ENCODE measurements around the gene UXS1. TPM values are rescaled to one million over a fixed set of nuclear protein-coding genes. Genes with fewer than 3 reads are reported as not detected.
"Not testable (repeated sequence)": the region's sequence is repeated elsewhere in the genome, so short reads cannot be mapped to it uniquely, and the experiment has no call there.

The UXS1 gene
- total RNA-seq, 2 experiments from 2014 or later, result 20.5 to 21.9 TPM

- no peak for DNase-seq (ENCODE audit: low spot score)
- Histone ChIP-seq H3K4me1 (ENCODE audit: insufficient read depth, low read length, poor library complexity, severe bottlenecking) (no peaks in the 10 kb centered on the region), H3K4me3 (ENCODE audit: low read depth, low read length, poor library complexity, severe bottlenecking) (no peak overlapping the region), H3K36me3 (ENCODE audit: insufficient read depth, low read length) (no peaks in the 10 kb centered on the region), H3K9me2 (ENCODE audit: insufficient read depth, low read length) (no peaks in the 10 kb centered on the region), H4K20me1 (ENCODE audit: insufficient read depth, low read length) (no peaks in the 10 kb centered on the region), H3K9me3 (ENCODE audit: low read length) (0 out of 2 replicates have a peak, but pooled peaks cover 3% of the 10 kb centered on the region), H2AFZ (ENCODE audit: low read length) (no peak overlapping the region), H3K4me2 (ENCODE audit: low read length) (no peak overlapping the region), H3K27ac (ENCODE audit: low read depth, low read length, poor library complexity, severe bottlenecking) (no peak overlapping the region), H3K79me2 (ENCODE audit: insufficient read depth, low read depth, low read length) (no peaks in the 10 kb centered on the region)
- POLR2A ChIA-PET, result no interaction called here
- TF ChIP-seq, protein P1, sequence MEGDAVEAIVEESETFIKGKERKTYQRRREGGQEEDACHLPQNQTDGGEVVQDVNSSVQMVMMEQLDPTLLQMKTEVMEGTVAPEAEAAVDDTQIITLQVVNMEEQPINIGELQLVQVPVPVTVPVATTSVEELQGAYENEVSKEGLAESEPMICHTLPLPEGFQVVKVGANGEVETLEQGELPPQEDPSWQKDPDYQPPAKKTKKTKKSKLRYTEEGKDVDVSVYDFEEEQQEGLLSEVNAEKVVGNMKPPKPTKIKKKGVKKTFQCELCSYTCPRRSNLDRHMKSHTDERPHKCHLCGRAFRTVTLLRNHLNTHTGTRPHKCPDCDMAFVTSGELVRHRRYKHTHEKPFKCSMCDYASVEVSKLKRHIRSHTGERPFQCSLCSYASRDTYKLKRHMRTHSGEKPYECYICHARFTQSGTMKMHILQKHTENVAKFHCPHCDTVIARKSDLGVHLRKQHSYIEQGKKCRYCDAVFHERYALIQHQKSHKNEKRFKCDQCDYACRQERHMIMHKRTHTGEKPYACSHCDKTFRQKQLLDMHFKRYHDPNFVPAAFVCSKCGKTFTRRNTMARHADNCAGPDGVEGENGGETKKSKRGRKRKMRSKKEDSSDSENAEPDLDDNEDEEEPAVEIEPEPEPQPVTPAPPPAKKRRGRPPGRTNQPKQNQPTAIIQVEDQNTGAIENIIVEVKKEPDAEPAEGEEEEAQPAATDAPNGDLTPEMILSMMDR (conservative IDR thresholded peaks at IDR 0.05; ENCODE audit: low read length), result no peak
- TF ChIP-seq EZH2phosphoT487 (IDR thresholded peaks at IDR 0.05; ENCODE audit: borderline replicate concordance, low read depth, low read length), result no peak
- no TSS peak for BruUV-seq (replicated peaks)
- intact Hi-C loops (cut with micrococcal nuclease; ENCODE audit: unreplicated experiment), result no loop called here
- CTCF ChIA-PET (ENCODE audit: unreplicated experiment), result no interaction called here
Observed at GRCh38 chr2:106233350-106233706, 39.2 kb upstream of the UXS1 start.

DNA sequence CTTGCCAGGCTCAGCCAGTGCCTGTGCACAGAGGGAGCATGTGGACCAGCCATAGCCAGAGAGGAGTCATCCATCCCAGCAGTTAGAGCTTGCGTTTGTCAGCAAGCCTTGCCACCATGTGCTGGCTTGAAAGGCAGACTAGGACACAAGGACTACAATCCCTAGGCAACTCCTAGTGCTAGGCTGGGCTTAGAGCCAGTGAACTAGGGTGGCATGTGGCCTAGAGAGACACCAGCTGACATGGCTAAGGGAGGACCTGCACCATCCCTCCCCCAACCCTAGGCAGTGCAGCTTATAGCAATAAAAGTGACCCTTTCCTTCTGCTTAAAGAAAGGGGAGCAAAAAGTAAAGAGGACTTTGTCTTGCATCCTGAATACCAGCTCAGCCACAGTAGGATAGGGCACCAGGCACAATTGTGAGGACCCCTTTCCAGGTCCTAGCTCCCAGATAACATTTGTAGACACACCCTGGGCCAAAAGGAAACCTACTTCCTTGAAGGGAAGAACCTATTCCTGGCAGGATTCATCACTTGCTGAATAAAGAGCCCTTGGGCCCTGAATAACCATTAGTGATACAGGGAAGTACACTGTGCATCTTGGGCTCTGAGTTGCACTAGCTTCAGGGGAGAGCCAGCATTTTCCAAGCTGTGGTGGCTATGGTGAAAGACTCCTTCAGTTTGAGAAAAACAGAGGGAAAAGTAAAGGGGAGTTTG is 38.7 kb upstream of the UXS1 start:
- TF ChIP-seq, protein P1 (conservative IDR thresholded peaks at IDR 0.05; ENCODE audit: low read length), result no peak
- TF ChIP-seq EZH2phosphoT487 (IDR thresholded peaks at IDR 0.05; ENCODE audit: borderline replicate concordance, low read depth, low read length), result no peak
- H3K79me2 ChIP-seq (ENCODE audit: insufficient read depth, low read depth, low read length), result no peaks in the 10 kb centered on the region
- H3K36me3 ChIP-seq (ENCODE audit: insufficient read depth, low read length), result no peaks in the 10 kb centered on the region
- H4K20me1 ChIP-seq (ENCODE audit: insufficient read depth, low read length), result no peaks in the 10 kb centered on the region
- intact Hi-C loops (cut with micrococcal nuclease; ENCODE audit: unreplicated experiment), result no loop called here
- no peaks in the 10 kb centered on the region for H3K9me2 ChIP-seq (ENCODE audit: insufficient read depth, low read length)
- ChIA-PET POLR2A (no interaction called here), CTCF (ENCODE audit: unreplicated experiment) (no interaction called here)
- 0 out of 2 replicates have a peak, but pooled peaks cover 3% of the 10 kb centered on the region for H3K9me3 ChIP-seq (ENCODE audit: low read length)
- no peak overlapping the region for H3K4me2 ChIP-seq (ENCODE audit: low read length)
- H3K4me1 ChIP-seq (ENCODE audit: insufficient read depth, low read length, poor library complexity, severe bottlenecking), result no peaks in the 10 kb centered on the region
- H3K4me3 ChIP-seq (ENCODE audit: low read depth, low read length, poor library complexity, severe bottlenecking), result no peak overlapping the region
- BruUV-seq (replicated peaks), result no TSS peak
- DNase-seq (ENCODE audit: low spot score), result no peak
- no peak overlapping the region for H3K27ac ChIP-seq (ENCODE audit: low read depth, low read length, poor library complexity, severe bottlenecking)
- H2AFZ ChIP-seq (ENCODE audit: low read length), result no peak overlapping the region

DNA sequence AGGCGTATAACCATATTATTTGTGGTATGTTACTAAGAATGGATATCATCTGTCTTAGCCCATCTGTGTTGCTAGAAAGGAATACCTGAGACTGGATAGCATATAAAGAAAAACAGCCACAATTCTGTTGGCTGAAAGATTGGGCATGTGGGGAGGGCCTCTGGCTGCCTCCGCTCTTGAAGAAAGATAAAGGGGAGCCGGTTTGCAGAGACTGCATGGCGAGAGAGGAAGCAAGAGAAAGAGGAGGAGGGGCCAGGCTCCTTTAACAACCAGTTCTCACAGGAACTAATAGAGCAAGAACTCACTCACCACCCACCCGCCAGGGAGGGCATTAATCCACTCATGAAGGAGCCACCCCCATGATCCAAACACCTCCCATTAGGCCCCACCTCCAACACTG is 29.2 kb upstream of the UXS1 start:
- no peaks in the 10 kb centered on the region for H4K20me1 ChIP-seq (ENCODE audit: insufficient read depth, low read length)
- ChIA-PET POLR2A (no interaction called here), CTCF (ENCODE audit: unreplicated experiment) (no interaction called here)
- no peaks in the 10 kb centered on the region for H3K4me1 ChIP-seq (ENCODE audit: insufficient read depth, low read length, poor library complexity, severe bottlenecking)
- TF ChIP-seq EZH2phosphoT487 (IDR thresholded peaks at IDR 0.05; ENCODE audit: borderline replicate concordance, low read depth, low read length), result no peak
- TF ChIP-seq, protein P1 (conservative IDR thresholded peaks at IDR 0.05; ENCODE audit: low read length), result no peak
- no peak overlapping the region for H3K4me3 ChIP-seq (ENCODE audit: low read depth, low read length, poor library complexity, severe bottlenecking)
- no peak for DNase-seq (ENCODE audit: low spot score)
- H3K9me2 ChIP-seq (ENCODE audit: insufficient read depth, low read length), result no peaks in the 10 kb centered on the region
- H3K36me3 ChIP-seq (ENCODE audit: insufficient read depth, low read length), result no peaks in the 10 kb centered on the region
- intact Hi-C loops (cut with micrococcal nuclease; ENCODE audit: unreplicated experiment), result no loop called here
- H3K9me3 ChIP-seq (ENCODE audit: low read length), result no peaks in the 10 kb centered on the region
- no peak overlapping the region for H3K27ac ChIP-seq (ENCODE audit: low read depth, low read length, poor library complexity, severe bottlenecking)
- no TSS peak for BruUV-seq (replicated peaks)
- no peak overlapping the region for H3K4me2 ChIP-seq (ENCODE audit: low read length)
- H3K79me2 ChIP-seq (ENCODE audit: insufficient read depth, low read depth, low read length), result no peaks in the 10 kb centered on the region
- no peak overlapping the region for H2AFZ ChIP-seq (ENCODE audit: low read length)

DNA sequence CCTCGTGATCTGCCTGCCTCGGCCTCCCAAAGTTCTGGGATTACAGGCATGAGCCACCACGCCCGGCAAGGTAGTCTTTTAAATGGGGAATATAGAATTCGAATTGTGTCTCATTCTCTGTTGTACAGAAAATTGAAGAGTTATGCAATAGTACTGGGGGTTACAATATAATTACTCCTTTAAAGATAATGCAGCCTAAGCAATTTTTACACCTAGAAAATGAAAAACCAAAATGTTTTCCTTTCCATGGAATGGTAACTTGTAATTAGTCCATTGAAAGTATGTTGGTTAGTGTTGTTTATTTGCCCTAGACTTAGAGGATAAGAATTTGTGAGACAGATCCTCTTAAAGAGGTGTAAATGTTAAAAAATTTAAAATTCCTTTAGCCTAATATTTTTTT is 28.0 kb upstream of the UXS1 start:
- H3K9me2 ChIP-seq (ENCODE audit: insufficient read depth, low read length); CTCF ChIA-PET (ENCODE audit: unreplicated experiment); H3K4me3 ChIP-seq (ENCODE audit: low read depth, low read length, poor library complexity, severe bottlenecking); H3K27ac ChIP-seq (ENCODE audit: low read depth, low read length, poor library complexity, severe bottlenecking); intact Hi-C loops (cut with micrococcal nuclease; ENCODE audit: unreplicated experiment); H3K79me2 ChIP-seq (ENCODE audit: insufficient read depth, low read depth, low read length); H3K4me2 ChIP-seq (ENCODE audit: low read length); BruUV-seq (replicated peaks); DNase-seq (ENCODE audit: low spot score); H4K20me1 ChIP-seq (ENCODE audit: insufficient read depth, low read length); H2AFZ ChIP-seq (ENCODE audit: low read length); H3K36me3 ChIP-seq (ENCODE audit: insufficient read depth, low read length); H3K9me3 ChIP-seq (ENCODE audit: low read length); H3K4me1 ChIP-seq (ENCODE audit: insufficient read depth, low read length, poor library complexity, severe bottlenecking); POLR2A ChIA-PET: not testable (repeated sequence)
